ENCODE results near the gene METTL16.
A peak's percentile ranks its signal among the peaks of the same experiment; 100 is the strongest.
"Not testable (repeated sequence)": the region's sequence is repeated elsewhere in the genome, so short reads cannot be mapped to it uniquely, and the experiment has no call there.

Gene METTL16

GRCh38 chr17:2502871-2503580 is 8.7 kb downstream of the METTL16 start:
- no peak for DNase-seq

GRCh38 chr17:2500446-2500845 is 11.2 kb downstream of the METTL16 start:
- DNase-seq = no peak

- DNase-seq = not testable (repeated sequence)
Observed at GRCh38 chr17:2489286-2489685, 22.4 kb downstream of the METTL16 start.

GRCh38 chr17:2487306-2487705 is 24.4 kb downstream of the METTL16 start:
- DNase-seq = no peak

- not testable (repeated sequence) for DNase-seq
Observed at GRCh38 chr17:2486709-2487108, 25.0 kb downstream of the METTL16 start.

- no peak for DNase-seq
Observed at GRCh38 chr17:2485970-2486369, 25.7 kb downstream of the METTL16 start.

- no peak for DNase-seq
Observed at GRCh38 chr17:2485543-2485942, 26.1 kb downstream of the METTL16 start.

- peak; percentile 78 to 83 for DNase-seq
Observed at GRCh38 chr17:2484876-2485275, 26.8 kb downstream of the METTL16 start.

- DNase-seq = no peak
Observed at GRCh38 chr17:2483084-2483483, 28.6 kb downstream of the METTL16 start.

GRCh38 chr17:2482218-2482617 is 29.5 kb downstream of the METTL16 start:
- no peak for DNase-seq

- DNase-seq = no peak
Observed at GRCh38 chr17:2481760-2482159, 29.9 kb downstream of the METTL16 start.

GRCh38 chr17:2478458-2478857 is 33.2 kb downstream of the METTL16 start:
- DNase-seq = no peak

- DNase-seq = no peak
Observed at GRCh38 chr17:2475056-2475455, 36.6 kb downstream of the METTL16 start.

- DNase-seq = no peak
Observed at GRCh38 chr17:2474371-2474770, 37.3 kb downstream of the METTL16 start.

GRCh38 chr17:2468270-2468669 is 43.4 kb downstream of the METTL16 start:
- no peak for DNase-seq

- no peak for DNase-seq
Observed at GRCh38 chr17:2466931-2467330, 44.8 kb downstream of the METTL16 start.

GRCh38 chr17:2462481-2462880 is 49.2 kb downstream of the METTL16 start:
- DNase-seq = no peak

GRCh38 chr17:2459917-2460271 is 51.8 kb downstream of the METTL16 start:
- DNase-seq = no peak

- no peak for DNase-seq
Observed at GRCh38 chr17:2457913-2458312, 53.8 kb downstream of the METTL16 start.

GRCh38 chr17:2456475-2456874 is 55.2 kb downstream of the METTL16 start:
- no peak for DNase-seq

- no peak for DNase-seq
Observed at GRCh38 chr17:2455956-2456355, 55.7 kb downstream of the METTL16 start.

- DNase-seq = no peak
Observed at GRCh38 chr17:2453866-2454265, 57.8 kb downstream of the METTL16 start.

GRCh38 chr17:2453325-2453724 is 58.4 kb downstream of the METTL16 start:
- peak; percentile 7 to 61 for DNase-seq

GRCh38 chr17:2452216-2452750 is 59.4 kb downstream of the METTL16 start:
- DNase-seq = no peak

GRCh38 chr17:2450016-2450650 is 61.6 kb downstream of the METTL16 start:
- DNase-seq = no peak
